K562 treated with DMSO at 1 percent for 4 hours (cell line): ENCODE measurements around the gene VAT1. TPM values are rescaled to one million over a fixed set of nuclear protein-coding genes. Genes with fewer than 3 reads are reported as not detected.

ENCODE experiments used
- total RNA-seq: library from RNA; unstranded; fragments of 300-600 nt; gene quantifications from 2 replicates; pipeline ENCODE4 v1.2.3, GENCODE V29; 2022; ENCODE audit not compliant: insufficient read depth

Gene VAT1
- 415 and 432 TPM in 2 replicates for total RNA-seq

DNA sequence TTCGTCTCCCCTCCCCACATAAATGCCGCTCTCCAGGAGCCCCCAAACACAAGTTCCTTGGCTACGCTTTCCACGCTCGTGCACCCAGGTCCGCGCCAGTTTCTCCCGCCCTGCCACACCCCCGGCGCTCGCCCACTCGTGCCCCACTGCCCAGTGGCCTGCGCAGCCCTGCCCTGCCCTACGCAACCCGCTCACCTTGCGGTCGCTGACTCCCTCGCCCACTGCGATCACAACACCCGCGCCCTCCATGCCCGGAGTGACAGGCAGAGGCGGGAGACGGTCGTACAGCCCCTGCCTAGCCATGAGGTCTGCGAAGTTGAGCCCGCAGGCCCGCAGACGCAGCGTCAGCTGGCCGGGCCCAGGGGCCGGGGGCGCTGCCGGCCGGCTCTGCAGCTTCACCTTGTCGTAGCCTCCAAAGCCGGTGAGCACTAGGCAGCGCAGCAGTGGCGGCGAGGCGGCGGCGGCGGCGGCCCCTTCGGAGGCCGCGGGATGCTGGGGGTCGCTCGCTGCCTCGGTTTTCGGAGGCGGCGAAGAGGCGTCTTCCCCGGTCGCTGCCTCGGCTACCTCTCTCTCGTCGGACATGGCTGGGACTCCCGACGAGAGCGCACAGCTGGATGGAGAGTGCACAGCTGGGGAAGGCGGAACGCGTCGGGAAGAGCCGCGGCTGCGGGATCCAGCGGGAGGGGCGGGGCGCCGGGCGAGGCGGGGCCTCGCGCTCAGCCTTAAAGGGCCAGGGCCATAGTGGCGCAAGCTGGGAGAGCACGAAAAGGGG lies at the start of gene VAT1:
TSS of gene VAT1 (minus strand) at position 645 of the 772 bp plus-strand sequence. CDS start at position 582, 63 bp downstream.

DNA sequence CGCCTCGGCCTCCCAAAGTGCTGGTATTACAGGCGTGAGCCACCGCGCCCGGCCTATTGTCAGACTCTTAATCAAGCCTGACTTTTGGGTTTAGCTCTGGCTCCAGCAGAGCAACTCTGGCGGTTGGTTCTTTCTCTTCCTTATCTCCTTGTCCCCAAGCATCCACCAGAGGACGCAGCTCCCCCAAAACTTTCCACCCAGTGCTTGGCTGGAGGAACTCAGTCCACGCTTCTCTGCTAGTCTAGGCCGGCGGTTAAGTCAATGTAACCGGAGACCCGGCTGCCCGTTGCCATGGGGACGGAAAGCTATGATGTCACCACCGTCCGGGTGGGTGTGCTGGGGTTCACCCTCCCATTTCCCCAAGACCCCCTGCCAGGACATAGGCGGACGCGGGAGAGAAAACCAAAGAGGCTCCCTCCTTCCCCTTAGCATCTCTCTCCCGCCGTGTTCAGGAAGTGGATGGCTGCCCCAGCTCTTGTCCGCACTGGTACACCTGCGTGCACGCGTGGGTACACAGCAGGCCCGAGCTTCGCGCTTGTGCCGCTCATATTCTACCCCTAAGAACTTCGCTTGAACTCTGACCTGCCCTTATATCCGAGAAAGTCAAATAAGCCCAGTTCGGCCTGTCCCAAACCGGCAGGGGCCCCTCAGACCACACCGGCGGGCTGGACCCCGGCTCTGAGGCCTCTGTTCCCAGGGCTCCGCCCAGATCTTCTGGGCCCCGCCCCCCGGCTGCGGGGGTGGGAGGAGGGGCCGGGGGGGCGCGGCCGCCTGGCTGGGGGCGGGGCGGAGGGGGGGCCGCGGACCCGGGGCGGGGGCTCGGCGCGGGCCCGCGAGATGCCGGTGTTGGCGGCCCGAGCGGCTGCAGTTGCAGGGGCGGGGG lies 2.5 kb upstream of the VAT1 start, which contains the start of gene RND2:
TSS of gene RND2 (plus strand) at position 825 of the 883 bp plus-strand sequence. CDS start 117 bp downstream, outside the sequence.

GRCh38 chr17:43006639-43007551 lies 15.3 kb downstream of the VAT1 start, which contains the start of gene IFI35:
IFI35 (plus strand) TSS chr17:43006784; CDS start chr17:43006948, 164 bp downstream.

DNA sequence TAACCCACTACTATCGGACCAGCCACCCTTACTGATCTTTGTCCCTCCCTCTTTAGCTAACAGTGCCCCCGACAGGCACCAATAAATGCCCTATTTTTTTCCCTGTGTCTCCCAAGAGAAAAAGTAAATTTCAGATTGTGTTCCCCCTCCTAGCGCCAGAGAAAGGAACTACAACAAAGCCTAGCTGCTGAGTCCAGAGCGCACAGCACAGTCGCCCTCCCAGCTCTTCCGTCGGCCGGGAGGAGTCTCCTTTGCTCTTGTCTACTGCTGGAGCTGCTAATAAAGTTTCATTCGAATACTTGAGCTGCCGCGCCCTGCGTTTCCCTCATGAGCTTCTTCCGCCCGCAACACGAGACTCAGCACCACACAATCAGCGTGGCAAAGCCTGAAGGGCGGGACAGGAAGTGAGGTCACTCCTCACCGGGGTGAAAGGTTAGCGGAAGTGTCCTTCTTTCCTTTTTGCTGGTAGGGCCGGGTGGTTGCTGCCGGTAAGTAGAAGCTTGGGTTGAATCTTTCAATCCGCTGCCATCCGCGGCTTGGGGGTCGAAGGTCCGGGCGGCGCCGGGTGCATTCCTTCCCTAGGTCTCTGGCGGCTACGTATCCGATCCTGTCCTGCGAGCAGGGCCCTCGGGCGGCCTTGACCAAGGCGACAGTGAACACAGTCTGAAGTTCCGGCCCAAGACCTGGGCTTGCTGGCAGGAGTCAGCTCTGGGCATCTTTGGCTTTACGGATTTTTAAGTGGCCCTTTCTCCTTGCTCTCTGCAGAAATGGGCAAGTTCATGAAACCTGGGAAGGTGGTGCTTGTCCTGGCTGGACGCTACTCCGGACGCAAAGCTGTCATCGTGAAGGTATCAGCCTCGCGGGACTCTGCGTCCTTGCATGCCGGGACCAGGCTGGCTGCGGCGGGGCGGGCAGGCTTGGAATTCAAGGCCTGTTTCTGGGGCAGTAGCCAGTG lies 23.9 kb downstream of the VAT1 start, which contains the start of gene RPL27:
TSS of gene RPL27 (plus strand) at position 436 of the 955 bp plus-strand sequence. CDS start at position 768, 332 bp downstream.

GRCh38 chr17:42980274-42980765 lies 41.9 kb downstream of the VAT1 start, which contains the start of gene RUNDC1:
RUNDC1 (plus strand) TSS chr17:42980565; CDS start chr17:42980577, 12 bp downstream.

DNA sequence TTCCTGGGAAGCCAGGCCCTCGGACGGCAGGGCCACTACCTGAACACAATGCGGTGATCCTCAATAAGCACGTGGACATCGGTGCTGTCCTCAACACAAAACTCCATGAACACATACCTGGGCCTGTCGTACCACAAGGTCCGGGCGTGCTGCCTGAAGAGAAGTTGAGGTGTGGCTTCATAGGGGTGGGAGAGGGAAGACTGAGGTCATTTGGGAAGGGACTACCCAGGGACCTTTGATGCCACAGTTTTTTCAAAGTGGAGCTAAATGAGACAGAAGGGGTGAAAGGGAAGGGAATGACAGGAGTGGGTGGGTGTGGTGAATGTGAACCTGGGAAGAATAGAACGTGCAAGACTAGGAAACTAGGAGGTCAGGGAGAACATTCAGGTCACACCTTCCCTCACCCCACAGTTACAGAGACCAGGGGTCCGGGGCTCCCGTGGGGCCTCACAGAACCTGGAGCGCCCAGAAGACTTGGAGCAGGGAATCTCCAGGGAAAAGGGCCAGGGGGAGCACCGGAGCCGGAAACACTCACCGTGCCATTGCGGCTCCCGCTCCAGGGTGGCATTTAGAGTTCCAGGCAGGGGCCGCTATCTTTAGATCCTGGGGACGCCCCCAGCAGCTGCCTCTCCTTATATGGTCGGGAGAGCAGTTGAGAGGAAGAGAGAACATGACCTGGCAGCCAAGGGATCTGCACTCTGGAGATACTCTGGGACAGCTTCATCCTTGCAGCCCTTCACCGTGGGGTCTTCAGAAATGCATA lies 42.5 kb downstream of the VAT1 start, which contains the start of gene PTGES3L:
TSS of gene PTGES3L (minus strand) at position 570 of the 763 bp plus-strand sequence. CDS start at position 543, 27 bp downstream.

Other genes starting within 250 kb of the VAT1 start
- 93.6 and 122 TPM in 2 replicates for gene VPS25, start 248.9 kb downstream of the VAT1 start, total RNA-seq
- gene WNK4, start 241.8 kb downstream of the VAT1 start, total RNA-seq: 5.5 and 14.0 TPM in 2 replicates
- 45.6 and 46.7 TPM in 2 replicates for gene COA3, start 223.7 kb downstream of the VAT1 start, total RNA-seq
- gene CNTD1, start 223.5 kb downstream of the VAT1 start, total RNA-seq: not detected in 2 replicates
- gene BECN1, start 198.1 kb downstream of the VAT1 start, total RNA-seq: 32.0 and 36.7 TPM in 2 replicates
- 90.8 and 94.0 TPM in 2 replicates for gene PSME3, start 189.0 kb downstream of the VAT1 start, total RNA-seq
- gene AOC2, start 177.8 kb downstream of the VAT1 start, total RNA-seq: 6.7 and 7.0 TPM in 2 replicates
- 3.9 and 5.9 TPM in 2 replicates for gene AOC3, start 171.2 kb downstream of the VAT1 start, total RNA-seq
- gene G6PC1, start 121.6 kb downstream of the VAT1 start, total RNA-seq: not detected in 2 replicates
- gene AARSD1, start 57.9 kb downstream of the VAT1 start, total RNA-seq: 25.6 and 25.8 TPM in 2 replicates
- 3.6 and 5.7 TPM in 2 replicates for gene PTGES3L, start 42.3 kb downstream of the VAT1 start, total RNA-seq
- 8.2 and 10.7 TPM in 2 replicates for gene RUNDC1, start 41.8 kb downstream of the VAT1 start, total RNA-seq
- gene RPL27, start 24.0 kb downstream of the VAT1 start, total RNA-seq: 5,237 and 5,369 TPM in 2 replicates
- 27.4 and 35.9 TPM in 2 replicates for gene IFI35, start 15.6 kb downstream of the VAT1 start, total RNA-seq
- gene RND2, start 2.8 kb upstream of the VAT1 start, total RNA-seq: 2.1 and 2.3 TPM in 2 replicates
- gene BRCA1, start 103.0 kb upstream of the VAT1 start, total RNA-seq: 35.9 and 42.0 TPM in 2 replicates
- 40.4 and 40.7 TPM in 2 replicates for gene NBR1, start 148.8 kb upstream of the VAT1 start, total RNA-seq
- 0.23 TPM in 1 of 2 replicates, not detected in the other for gene TMEM106A, start 189.5 kb upstream of the VAT1 start, total RNA-seq
- gene CCDC200, start 206.2 kb upstream of the VAT1 start, total RNA-seq: 2.1 TPM in 1 of 2 replicates, not detected in the other
- not detected in 2 replicates for gene RNU2-1, start 211.6 kb upstream of the VAT1 start, total RNA-seq